ENCODE measurements around the gene MITF.
"Not testable (repeated sequence)": the region's sequence is repeated elsewhere in the genome, so short reads cannot be mapped to it uniquely, and the experiment has no call there.

The MITF gene

GRCh38 chr3:69791106-69791505 lies 51.8 kb downstream of the MITF start:
- DNase-seq: no peak

- no peak for DNase-seq
Measured at GRCh38 chr3:69791919-69792399, 52.7 kb downstream of the MITF start.

- DNase-seq: not testable (repeated sequence)
Measured at GRCh38 chr3:69796126-69796525, 56.9 kb downstream of the MITF start.

GRCh38 chr3:69803681-69804270 lies 64.5 kb downstream of the MITF start:
- DNase-seq: no peak

GRCh38 chr3:69805491-69805890 lies 66.2 kb downstream of the MITF start:
- no peak for DNase-seq

GRCh38 chr3:69806735-69807438 lies 67.6 kb downstream of the MITF start:
- no peak for DNase-seq

- DNase-seq: no peak
Measured at GRCh38 chr3:69807674-69808073, 68.4 kb downstream of the MITF start.

GRCh38 chr3:69809076-69809835 lies 70.0 kb downstream of the MITF start:
- no peak for DNase-seq

- DNase-seq: no peak
Measured at GRCh38 chr3:69811452-69812401, 72.5 kb downstream of the MITF start.

- no peak for DNase-seq
Measured at GRCh38 chr3:69815970-69816369, 76.7 kb downstream of the MITF start.

- no peak for DNase-seq
Measured at GRCh38 chr3:69817988-69818387, 78.7 kb downstream of the MITF start.

GRCh38 chr3:69819282-69819681 lies 80.0 kb downstream of the MITF start:
- no peak for DNase-seq

GRCh38 chr3:69821133-69821532 lies 81.9 kb downstream of the MITF start:
- no peak for DNase-seq

- DNase-seq: no peak
Measured at GRCh38 chr3:69823743-69824142, 84.5 kb downstream of the MITF start.

- DNase-seq: no peak
Measured at GRCh38 chr3:69825446-69825845, 86.2 kb downstream of the MITF start.

GRCh38 chr3:69827127-69827526 lies 87.9 kb downstream of the MITF start:
- no peak for DNase-seq

- DNase-seq: no peak
Measured at GRCh38 chr3:69828817-69829216, 89.6 kb downstream of the MITF start.

GRCh38 chr3:69830147-69830546 lies 90.9 kb downstream of the MITF start:
- DNase-seq: no peak

- no peak for DNase-seq
Measured at GRCh38 chr3:69831737-69832136, 92.5 kb downstream of the MITF start.

- no peak for DNase-seq
Measured at GRCh38 chr3:69833591-69833990, 94.3 kb downstream of the MITF start.

GRCh38 chr3:69838217-69838616 lies 99.0 kb downstream of the MITF start:
- no peak for DNase-seq

GRCh38 chr3:69838696-69839515 lies 99.6 kb downstream of the MITF start:
- DNase-seq: no peak

Data from GDM1 (cell line).